Activated naive CD4-positive, alpha-beta T cell treated with anti-CD3 and anti-CD28 coated beads, Interleukin-2, amount 10 ng/mL, durations not matched to agents 7 days and 5 days (primary cell): ENCODE measurements around the gene SF3A1.

Source experiments
- CTCF ChIA-PET: fragments of 350-600 bp; sonication (Branson Sonifier 250); formaldehyde crosslinking; loops from one replicate; lab custom pipeline; 2021; ENCODE audit warnings: antibody characterized with exemption; lab: Charles Lee
- DNase-seq: peaks from one replicate; pipeline ENCODE4 v3.0.0-alpha.2; 2020
- H3K27ac Mint-ChIP-seq: one replicate; pipeline ENCODE4 v1.8.0; 2021; ENCODE audit warnings: mild to moderate bottlenecking, moderate library complexity, mixed read lengths
- H3K27me3 Mint-ChIP-seq: one replicate; pipeline ENCODE4 v1.8.0; 2021; ENCODE audit warnings: mild to moderate bottlenecking, mixed read lengths
- H3K36me3 Mint-ChIP-seq: one replicate; pipeline ENCODE4 v1.8.0; 2021; ENCODE audit warnings: mixed read lengths
- H3K4me1 Mint-ChIP-seq: one replicate; pipeline ENCODE4 v1.8.0; 2021; ENCODE audit warnings: mixed read lengths
- H3K4me3 Mint-ChIP-seq: one replicate; pipeline ENCODE4 v1.8.0; 2021; ENCODE audit warnings: mild to moderate bottlenecking, moderate library complexity, mixed read lengths
- H3K9me3 Mint-ChIP-seq: one replicate; pipeline ENCODE4 v1.8.0; 2021; ENCODE audit warnings: mixed read lengths

SF3A1 gene

GRCh38 chr22:30396871-30397655 is 40.4 kb upstream of the SF3A1 start, which contains the start of gene SEC14L2:
Gene SEC14L2 (plus strand): TSS chr22:30397018. CDS start chr22:30397117, 99 bp downstream.
- CTCF ChIA-PET = interaction anchor here (1.3 to 2.5 kb wide), 7 partner anchors 15 to 109 kb away, joined by 3 to 13 read pairs (median 5); partner anchors contain the start of gene MTFP1
- no peaks in the 10 kb centered on the region for H3K9me3 Mint-ChIP-seq
- H3K27ac Mint-ChIP-seq = no peak within 1 kb of the TSS
- peaks cover 51% of the 10 kb centered on the region for H3K4me1 Mint-ChIP-seq
- peaks cover 25% of the 10 kb centered on the region for H3K27me3 Mint-ChIP-seq
- H3K4me3 Mint-ChIP-seq = peak within 1 kb of the TSS; percentile 83
- peaks cover 2% of the 10 kb centered on the region for H3K36me3 Mint-ChIP-seq
- peak; percentile 80 for DNase-seq

GRCh38 chr22:30393885-30394284 is 37.2 kb upstream of the SF3A1 start:
- peaks cover 25% of the 10 kb centered on the region for H3K27me3 Mint-ChIP-seq
- CTCF ChIA-PET = interaction anchor here (1.5 to 6.8 kb wide), 4 partner anchors 31 to 131 kb away, joined by 3 to 81 read pairs (median 32); partner anchors contain the start of gene MTFP1

DNA sequence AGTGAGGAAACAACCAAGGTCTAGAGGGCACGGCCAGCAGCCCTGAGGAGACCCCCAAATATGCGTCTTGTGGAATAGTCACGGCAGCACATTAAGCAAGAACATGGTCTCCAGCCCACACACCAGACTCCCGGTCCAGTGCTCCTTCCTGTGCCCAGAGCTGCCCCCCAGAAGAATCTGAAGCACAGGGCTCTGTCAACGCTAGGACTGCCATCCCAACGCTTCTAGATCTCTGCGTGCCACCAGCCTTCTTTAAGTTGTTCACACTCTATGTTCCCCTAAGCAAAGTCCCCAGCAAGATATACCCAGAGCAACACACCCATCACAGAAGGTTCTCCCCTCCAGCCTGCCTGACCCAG is 36.6 kb upstream of the SF3A1 start:
- peaks cover 58% of the 10 kb centered on the region for H3K4me1 Mint-ChIP-seq
- CTCF ChIA-PET = interaction anchor here (1.5 to 6.8 kb wide), 3 partner anchors 31 to 105 kb away, joined by 6 to 81 read pairs (median 57); partner anchors contain the start of gene MTFP1

More at GRCh38 chr22:30393885-30394284, 37.2 kb upstream of the SF3A1 start:
- peak overlapping the region; percentile 70 for H3K27ac Mint-ChIP-seq
- no peak overlapping the region for H3K4me3 Mint-ChIP-seq
- H3K36me3 Mint-ChIP-seq = no peaks in the 10 kb centered on the region
- no peak for DNase-seq
- peaks cover 60% of the 10 kb centered on the region for H3K4me1 Mint-ChIP-seq
- H3K9me3 Mint-ChIP-seq = peaks cover 4% of the 10 kb centered on the region

DNA sequence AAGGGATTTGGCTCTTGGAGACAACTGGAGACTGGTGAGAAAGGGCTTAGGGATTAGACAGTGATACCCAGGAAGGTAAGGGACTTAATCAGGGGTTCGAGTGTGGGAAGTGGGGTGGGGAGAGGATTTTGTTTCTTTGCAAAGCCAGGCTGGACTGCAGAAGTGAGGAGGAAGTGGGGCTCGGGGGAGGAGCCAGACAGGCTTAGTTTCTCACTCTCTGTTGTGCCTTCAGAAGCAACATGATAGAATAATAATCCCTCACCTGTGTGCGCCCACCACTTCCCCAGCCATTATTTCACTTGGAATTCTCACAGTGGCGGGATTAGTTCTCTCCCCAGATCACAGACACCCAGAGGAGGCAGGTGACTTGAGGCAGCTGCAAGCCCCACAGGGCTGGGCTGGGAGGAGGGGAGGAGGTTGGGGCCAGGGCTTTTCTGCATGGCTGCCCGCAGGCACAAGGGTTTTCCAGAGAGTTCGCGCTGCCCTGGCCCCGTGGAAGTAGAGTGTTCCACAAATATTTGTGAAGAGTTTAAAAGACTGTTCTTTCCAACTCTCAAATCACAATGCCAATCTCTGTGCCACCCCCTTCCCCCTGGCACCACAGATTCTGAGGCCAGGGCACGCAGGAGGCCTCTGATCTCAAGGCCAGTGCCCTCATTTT is 36.1 kb upstream of the SF3A1 start:
- peaks cover 16% of the 10 kb centered on the region for H3K27me3 Mint-ChIP-seq
- peak overlapping the region; percentile 40 for H3K27ac Mint-ChIP-seq
- no peak overlapping the region for H3K4me3 Mint-ChIP-seq
- CTCF ChIA-PET = interaction anchor here (0.7 to 9.6 kb wide), 10 partner anchors 32 to 362 kb away, joined by 3 to 252 read pairs (median 6); partner anchors contain the start of genes CASTOR1 and MTFP1
- H3K4me1 Mint-ChIP-seq = peaks cover 54% of the 10 kb centered on the region
- no peaks in the 10 kb centered on the region for H3K36me3 Mint-ChIP-seq
- peaks cover 4% of the 10 kb centered on the region for H3K9me3 Mint-ChIP-seq
- DNase-seq = no peak

More for the DNA sequence above, 36.6 kb upstream of the SF3A1 start:
- Mint-ChIP-seq H3K36me3 (no peaks in the 10 kb centered on the region), H3K9me3 (peaks cover 4% of the 10 kb centered on the region), H3K4me3 (no peak overlapping the region), H3K27ac (no peak overlapping the region), H3K27me3 (peaks cover 21% of the 10 kb centered on the region)
- DNase-seq = no peak

DNA sequence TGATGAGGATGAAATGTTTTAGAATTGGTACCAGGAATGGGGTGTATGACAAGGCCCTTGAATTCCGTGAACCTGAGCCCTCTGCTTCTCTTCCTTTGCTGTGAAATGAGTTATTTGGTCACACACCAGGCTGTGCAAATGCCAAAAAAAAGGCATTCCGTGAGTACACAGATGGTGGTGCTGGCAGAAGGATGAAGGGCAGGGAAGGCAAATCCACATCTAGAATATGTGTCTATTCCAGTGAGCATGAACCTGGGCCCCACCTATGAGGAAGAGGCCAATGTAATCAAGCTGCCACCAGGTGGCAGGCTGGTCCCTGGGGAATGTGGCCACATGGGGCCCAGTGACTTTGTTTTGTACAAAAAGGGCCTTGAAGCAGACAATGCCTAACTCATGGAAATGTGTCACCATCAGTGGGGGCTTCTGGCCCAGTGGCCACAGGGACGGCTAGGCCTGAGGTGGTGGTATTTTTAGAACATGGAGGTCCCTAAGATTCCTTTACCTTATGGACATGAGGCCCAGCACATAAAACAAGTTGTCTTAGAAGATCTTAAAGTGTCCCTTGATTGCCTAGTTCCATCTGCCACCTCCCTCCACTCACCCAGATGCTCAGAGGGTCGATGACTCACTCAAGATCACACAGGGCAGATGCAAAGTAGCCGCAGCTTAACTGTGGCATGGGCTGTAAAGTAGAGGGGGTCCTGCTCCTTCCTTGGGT is 34.4 kb upstream of the SF3A1 start:
- Mint-ChIP-seq H3K27me3 (peaks cover 12% of the 10 kb centered on the region), H3K4me1 (peaks cover 55% of the 10 kb centered on the region), H3K27ac (peak overlapping the region; percentile 78), H3K4me3 (no peak overlapping the region), H3K9me3 (peaks cover 4% of the 10 kb centered on the region), H3K36me3 (no peaks in the 10 kb centered on the region)
- CTCF ChIA-PET = interaction anchor here (0.6 to 9.6 kb wide), 23 partner anchors 8 to 364 kb away, joined by 3 to 252 read pairs (median 4); partner anchors contain the start of genes CASTOR1 and MTFP1
- peak; percentile 85 for DNase-seq

GRCh38 chr22:30386960-30387827 is 30.5 kb upstream of the SF3A1 start, which contains the start of gene RNF215:
Gene RNF215 (minus strand): TSS chr22:30387411. CDS start chr22:30387313, 98 bp downstream.
- H3K36me3 Mint-ChIP-seq = no peaks in the 10 kb centered on the region
- H3K4me1 Mint-ChIP-seq = peaks cover 31% of the 10 kb centered on the region
- DNase-seq = peak; percentile 82
- peaks cover 13% of the 10 kb centered on the region for H3K27me3 Mint-ChIP-seq
- H3K4me3 Mint-ChIP-seq = peak within 1 kb of the TSS; percentile 79
- H3K9me3 Mint-ChIP-seq = peaks cover 4% of the 10 kb centered on the region
- CTCF ChIA-PET = interaction anchor here (0.6 to 9.6 kb wide), 14 partner anchors 23 to 281 kb away, joined by 3 to 252 read pairs (median 4); partner anchors contain the start of gene CASTOR1
- H3K27ac Mint-ChIP-seq = peak within 1 kb of the TSS; percentile 76

GRCh38 chr22:30386608-30386959 is 29.9 kb upstream of the SF3A1 start:
- no peaks in the 10 kb centered on the region for H3K36me3 Mint-ChIP-seq
- peaks cover 25% of the 10 kb centered on the region for H3K4me1 Mint-ChIP-seq
- peak overlapping the region; percentile 28 for H3K27ac Mint-ChIP-seq
- peaks cover 4% of the 10 kb centered on the region for H3K9me3 Mint-ChIP-seq
- no peak for DNase-seq
- CTCF ChIA-PET = interaction anchor here (0.8 to 9.6 kb wide), 6 partner anchors 18 to 280 kb away, joined by 4 to 252 read pairs (median 5); partner anchors contain the start of gene CASTOR1
- H3K27me3 Mint-ChIP-seq = peaks cover 16% of the 10 kb centered on the region
- H3K4me3 Mint-ChIP-seq = peak overlapping the region; percentile 78

GRCh38 chr22:30385942-30386341 is 29.2 kb upstream of the SF3A1 start:
- peak overlapping the region; percentile 78 for H3K4me3 Mint-ChIP-seq
- peaks cover 20% of the 10 kb centered on the region for H3K27me3 Mint-ChIP-seq
- peaks cover 19% of the 10 kb centered on the region for H3K4me1 Mint-ChIP-seq
- CTCF ChIA-PET = interaction anchor here (0.7 to 9.6 kb wide), 8 partner anchors 17 to 278 kb away, joined by 3 to 252 read pairs (median 4); partner anchors contain the start of gene CASTOR1
- no peak overlapping the region for H3K27ac Mint-ChIP-seq
- peaks cover 4% of the 10 kb centered on the region for H3K9me3 Mint-ChIP-seq
- H3K36me3 Mint-ChIP-seq = no peaks in the 10 kb centered on the region
- no peak for DNase-seq

GRCh38 chr22:30383061-30383460 is 26.4 kb upstream of the SF3A1 start:
- no peaks in the 10 kb centered on the region for H3K9me3 Mint-ChIP-seq
- CTCF ChIA-PET = interaction anchor here (2.1 to 9.6 kb wide), 2 partner anchors 95 kb away, joined by 18 to 252 read pairs; partner anchors contain the start of gene CASTOR1
- H3K27me3 Mint-ChIP-seq = peaks cover 23% of the 10 kb centered on the region
- H3K4me3 Mint-ChIP-seq = no peak overlapping the region
- DNase-seq = no peak
- H3K36me3 Mint-ChIP-seq = no peaks in the 10 kb centered on the region
- H3K4me1 Mint-ChIP-seq = peaks cover 12% of the 10 kb centered on the region
- H3K27ac Mint-ChIP-seq = no peak overlapping the region

DNA sequence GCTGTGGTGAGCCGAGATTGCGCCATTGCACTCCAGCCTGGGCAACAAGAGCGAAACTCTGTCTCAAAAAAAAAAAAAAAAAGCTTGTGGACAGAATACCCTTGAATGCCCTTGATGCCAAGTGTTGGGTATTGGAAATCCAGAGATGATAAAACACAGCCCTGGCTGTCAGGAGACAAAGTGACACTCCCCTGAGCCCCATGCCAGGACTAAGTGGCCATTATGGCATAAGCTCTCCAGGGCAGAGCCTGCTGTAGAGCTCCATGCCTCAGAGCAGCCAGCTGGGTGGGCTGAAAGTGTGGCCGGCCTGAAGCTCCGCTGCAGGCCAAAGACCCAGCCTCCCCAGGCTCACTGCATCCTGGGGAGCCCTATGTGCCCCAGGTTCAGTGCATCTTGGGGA is 25.6 kb upstream of the SF3A1 start:
- Mint-ChIP-seq H3K4me3 (no peak overlapping the region), H3K4me1 (peaks cover 9% of the 10 kb centered on the region), H3K27ac (no peak overlapping the region), H3K36me3 (no peaks in the 10 kb centered on the region), H3K27me3 (peaks cover 19% of the 10 kb centered on the region), H3K9me3 (no peaks in the 10 kb centered on the region)
- DNase-seq = no peak
- CTCF ChIA-PET = interaction anchor here (2.1 to 2.4 kb wide), 2 partner anchors 9 to 95 kb away, joined by 13 to 18 read pairs; no protein-coding TSS in a partner anchor

DNA sequence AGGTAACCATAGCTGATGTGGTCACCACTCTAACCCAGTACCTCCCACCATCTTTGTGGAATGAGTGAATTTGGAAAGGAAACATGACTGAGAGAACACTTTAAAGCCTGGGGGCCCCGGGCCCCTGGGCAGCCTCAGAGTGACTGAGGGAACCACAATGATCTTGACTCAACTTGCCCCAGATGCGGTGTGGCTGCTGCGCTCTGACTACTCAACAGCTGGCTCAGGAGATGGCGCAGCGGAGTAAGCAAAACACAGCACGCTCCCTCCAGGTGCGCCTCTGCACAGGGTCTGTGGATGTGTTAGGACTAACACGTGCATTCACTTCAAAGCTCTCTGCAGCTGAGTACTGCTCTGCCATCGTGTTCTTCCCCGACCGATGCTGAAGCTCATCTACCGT is 24.6 kb upstream of the SF3A1 start:
- no peak overlapping the region for H3K27ac Mint-ChIP-seq
- CTCF ChIA-PET = interaction anchor here (2.1 to 2.4 kb wide), 2 partner anchors 10 to 93 kb away, joined by 13 to 18 read pairs; no protein-coding TSS in a partner anchor
- H3K9me3 Mint-ChIP-seq = no peaks in the 10 kb centered on the region
- no peak overlapping the region for H3K4me3 Mint-ChIP-seq
- no peaks in the 10 kb centered on the region for H3K36me3 Mint-ChIP-seq
- H3K27me3 Mint-ChIP-seq = peaks cover 12% of the 10 kb centered on the region
- peaks cover 2% of the 10 kb centered on the region for H3K4me1 Mint-ChIP-seq
- DNase-seq = no peak

- Mint-ChIP-seq H3K4me1 (no peaks in the 10 kb centered on the region), H3K27me3 (peaks cover 10% of the 10 kb centered on the region), H3K36me3 (no peaks in the 10 kb centered on the region), H3K9me3 (no peaks in the 10 kb centered on the region), H3K27ac (no peak overlapping the region), H3K4me3 (no peak overlapping the region)
- DNase-seq = no peak
- CTCF ChIA-PET = interaction anchor here (1.8 to 2.4 kb wide), 2 partner anchors 11 to 92 kb away, joined by 9 to 13 read pairs; no protein-coding TSS in a partner anchor
These were observed 23.3 kb upstream of the SF3A1 start for GRCh38 chr22:30380011-30380410.
